Fibroblast of skin of right quadriceps (primary cell): Measurements from ENCODE around the gene NR2F1-AS1.
A peak's percentile ranks its signal among the peaks of the same experiment; 100 is the strongest.

Experiments used
- DNase-seq: peaks from one replicate; pipeline ENCODE4 v3.0.0-alpha.2; 2013

Gene NR2F1-AS1

GRCh38 chr5:93580927-93581445 is at the start of gene NR2F1-AS1:
Gene NR2F1-AS1 (minus strand): TSS chr5:93581219.
- DNase-seq, result no peak

GRCh38 chr5:93626801-93627200 is 45.8 kb upstream of the NR2F1-AS1 start:
- no peak for DNase-seq

DNA sequence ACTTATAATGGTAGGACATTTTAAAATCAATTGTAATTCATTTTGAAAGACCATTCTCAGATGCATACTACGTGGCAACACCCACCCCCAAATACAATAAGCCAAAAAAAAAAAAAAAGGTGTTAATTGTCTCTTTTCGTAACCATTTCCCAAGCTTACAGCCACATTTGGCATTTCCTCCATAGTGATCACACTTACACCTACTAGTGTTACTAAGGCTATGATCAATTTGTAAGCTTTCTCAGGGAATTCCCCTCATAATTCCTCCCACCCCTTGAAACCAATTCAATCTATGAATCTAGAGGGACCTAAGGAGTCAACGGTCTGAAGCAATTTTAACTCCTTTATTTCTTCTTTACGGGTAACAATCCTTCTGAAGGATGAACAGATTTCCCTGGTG is 42.1 kb upstream of the NR2F1-AS1 start:
- no peak for DNase-seq

- DNase-seq, result peak; percentile 38
Measured at GRCh38 chr5:93622240-93622885, 41.3 kb upstream of the NR2F1-AS1 start.

DNA sequence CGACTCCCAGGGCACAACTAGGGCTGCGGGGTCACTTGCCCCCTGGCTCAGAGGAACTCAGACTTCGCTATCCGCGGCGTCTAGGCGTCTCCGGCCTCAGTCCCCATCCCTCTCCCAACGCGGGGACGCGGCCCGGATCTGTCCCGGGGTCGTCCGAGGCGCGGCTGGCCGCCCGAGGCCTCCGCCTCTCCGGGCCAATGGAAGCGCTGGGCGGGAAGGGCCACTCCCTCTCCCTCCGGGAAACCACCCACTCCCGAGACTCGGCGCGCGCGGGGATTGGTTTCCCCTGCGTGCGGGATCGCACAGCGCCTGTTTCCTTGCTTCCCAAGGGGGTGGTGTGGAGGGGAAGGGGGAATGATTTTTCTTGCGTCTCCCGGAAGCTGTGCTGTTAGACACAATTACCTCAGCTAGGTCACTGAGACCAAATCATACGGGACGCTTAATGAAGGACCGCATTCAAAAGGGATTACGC is 40.3 kb upstream of the NR2F1-AS1 start:
- DNase-seq, result peak; percentile 49

DNA sequence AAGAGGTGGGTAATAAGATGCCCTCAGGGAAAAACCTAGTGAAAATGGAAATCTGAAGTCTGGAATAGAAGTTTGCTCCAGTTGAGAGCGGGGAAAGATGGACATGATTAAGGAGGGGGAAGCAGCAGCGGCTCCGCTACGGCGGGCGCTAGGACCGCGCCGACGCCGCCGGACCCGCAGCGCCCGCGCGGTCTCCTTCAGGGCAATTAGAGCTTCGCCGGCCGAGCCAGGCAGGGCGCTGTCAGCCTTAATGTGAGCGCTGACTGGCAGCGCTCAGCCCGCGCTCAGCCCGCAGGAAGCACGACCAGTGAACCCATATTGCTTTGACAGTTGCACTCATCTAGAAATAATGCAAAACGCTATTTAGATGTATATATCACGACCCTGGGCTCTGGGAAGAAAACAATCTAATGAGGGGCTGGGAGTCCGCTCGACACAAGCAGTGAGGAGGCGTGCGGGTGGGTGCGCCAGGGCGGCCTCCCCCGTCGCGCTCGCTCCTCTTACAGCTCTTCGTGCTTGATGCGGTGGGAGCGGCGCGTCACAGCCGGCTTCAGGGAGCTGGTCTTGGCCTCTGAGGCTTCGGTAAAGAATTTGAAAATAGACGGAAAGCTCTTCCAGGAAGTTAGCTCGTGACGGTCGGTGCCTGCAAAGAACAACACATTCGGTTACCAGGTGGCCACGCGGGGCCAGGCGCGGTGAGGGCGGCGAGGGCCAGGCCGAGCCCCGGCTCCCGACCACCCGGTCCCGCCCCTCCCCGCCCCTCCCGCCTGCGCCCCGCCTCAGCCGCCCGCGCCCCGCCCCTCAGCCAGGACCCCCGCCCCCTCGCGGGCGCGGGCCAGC is 39.7 kb upstream of the NR2F1-AS1 start:
- peak; percentile 58 for DNase-seq

GRCh38 chr5:93616538-93617174 is 35.6 kb upstream of the NR2F1-AS1 start:
- DNase-seq, result no peak

DNA sequence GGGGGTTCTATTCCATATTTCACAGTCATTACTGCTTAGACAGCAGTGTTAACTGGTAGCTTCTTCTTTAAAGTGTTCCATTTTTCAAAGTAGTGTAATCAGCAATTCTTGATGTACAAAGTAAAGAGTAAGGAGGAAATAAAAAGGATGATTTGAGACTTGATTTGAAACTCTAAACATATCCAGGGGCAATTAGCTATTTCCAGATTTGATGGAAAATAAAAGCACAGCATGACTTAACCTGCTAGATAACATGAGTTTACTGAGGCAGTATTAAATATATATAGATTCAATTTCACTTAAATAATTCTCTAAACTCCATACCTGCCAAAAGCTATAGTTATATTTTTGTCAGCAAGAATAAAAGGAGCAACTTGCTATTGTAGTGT is 31.8 kb upstream of the NR2F1-AS1 start:
- DNase-seq, result no peak

- DNase-seq, result no peak
Measured at GRCh38 chr5:93611976-93612854, 31.2 kb upstream of the NR2F1-AS1 start.

DNA sequence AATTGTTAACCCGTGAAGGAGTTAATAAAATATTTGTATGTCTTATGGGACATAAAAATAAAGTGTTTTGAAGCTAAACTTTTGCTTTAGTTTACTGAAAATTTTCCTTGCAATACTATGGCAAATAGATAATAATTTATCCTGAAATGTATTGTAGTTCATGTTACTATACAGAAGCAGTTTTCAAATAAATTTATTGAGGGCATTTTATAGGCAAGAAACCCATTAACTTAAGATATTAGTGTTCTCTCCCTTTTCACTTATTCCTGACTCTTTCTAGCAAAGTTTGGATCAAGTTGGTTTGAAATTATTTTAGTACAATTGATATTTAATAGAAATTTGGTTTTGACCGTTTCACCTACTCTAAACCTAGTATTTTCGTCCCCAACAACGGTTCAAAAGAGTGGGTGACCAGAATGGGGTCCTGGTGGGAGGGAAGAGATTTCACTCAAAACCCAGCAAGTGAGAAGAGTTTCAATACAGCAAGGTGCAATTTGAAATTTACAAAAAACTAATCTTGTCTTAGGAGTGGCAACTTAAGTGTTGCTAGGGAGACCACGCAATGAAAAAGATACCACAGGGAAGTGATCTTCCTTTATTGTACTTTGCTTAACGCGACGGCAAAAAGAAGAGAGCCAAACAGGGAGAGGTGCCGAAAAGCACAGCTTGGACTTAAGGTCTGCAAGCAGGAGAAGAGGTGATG is 30.4 kb upstream of the NR2F1-AS1 start:
- DNase-seq, result no peak

- DNase-seq, result no peak
Measured at GRCh38 chr5:93610581-93611272, 29.7 kb upstream of the NR2F1-AS1 start.

DNA sequence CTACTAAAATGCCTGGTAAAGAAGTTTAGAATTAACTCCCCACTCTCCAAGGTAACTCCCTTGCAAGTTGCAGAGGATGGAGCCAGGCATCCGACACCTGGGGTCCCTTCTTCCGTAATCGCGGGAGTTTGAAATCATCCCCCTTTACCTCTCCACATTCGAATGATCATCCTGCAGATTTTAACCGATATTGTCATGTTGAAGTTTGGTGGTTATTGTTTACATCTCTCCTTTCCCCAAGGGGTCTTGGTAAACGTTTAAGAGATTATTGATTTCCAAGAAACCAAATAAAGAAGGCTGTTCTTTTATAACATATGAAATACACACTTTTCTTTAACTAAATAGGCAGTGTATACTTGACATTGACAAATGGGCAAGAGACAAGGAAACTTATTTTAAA is 28.7 kb upstream of the NR2F1-AS1 start:
- no peak for DNase-seq

- no peak for DNase-seq
Measured at GRCh38 chr5:93608855-93609254, 27.8 kb upstream of the NR2F1-AS1 start.

GRCh38 chr5:93607367-93608258 is 26.6 kb upstream of the NR2F1-AS1 start:
- peak; percentile 51 for DNase-seq

DNA sequence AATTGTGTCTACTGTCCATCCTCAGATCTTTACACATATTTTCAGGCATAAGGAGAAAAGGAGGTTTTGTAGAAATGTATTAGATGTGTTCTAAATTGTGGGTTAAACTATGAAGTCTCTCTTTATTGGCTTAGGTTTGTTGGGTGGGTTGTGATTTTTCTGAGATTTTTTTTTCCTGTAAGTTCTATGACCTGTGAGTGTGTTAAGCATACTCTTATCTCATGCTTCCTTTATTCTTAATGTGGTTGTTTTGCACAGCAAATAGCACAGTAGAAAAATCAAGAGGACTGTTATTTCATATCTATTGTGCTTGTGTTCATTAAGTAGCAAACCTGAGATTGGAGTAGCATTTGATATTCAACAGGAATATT is 25.3 kb upstream of the NR2F1-AS1 start:
- no peak for DNase-seq

GRCh38 chr5:93604644-93605515 is 23.9 kb upstream of the NR2F1-AS1 start:
- no peak for DNase-seq

DNA sequence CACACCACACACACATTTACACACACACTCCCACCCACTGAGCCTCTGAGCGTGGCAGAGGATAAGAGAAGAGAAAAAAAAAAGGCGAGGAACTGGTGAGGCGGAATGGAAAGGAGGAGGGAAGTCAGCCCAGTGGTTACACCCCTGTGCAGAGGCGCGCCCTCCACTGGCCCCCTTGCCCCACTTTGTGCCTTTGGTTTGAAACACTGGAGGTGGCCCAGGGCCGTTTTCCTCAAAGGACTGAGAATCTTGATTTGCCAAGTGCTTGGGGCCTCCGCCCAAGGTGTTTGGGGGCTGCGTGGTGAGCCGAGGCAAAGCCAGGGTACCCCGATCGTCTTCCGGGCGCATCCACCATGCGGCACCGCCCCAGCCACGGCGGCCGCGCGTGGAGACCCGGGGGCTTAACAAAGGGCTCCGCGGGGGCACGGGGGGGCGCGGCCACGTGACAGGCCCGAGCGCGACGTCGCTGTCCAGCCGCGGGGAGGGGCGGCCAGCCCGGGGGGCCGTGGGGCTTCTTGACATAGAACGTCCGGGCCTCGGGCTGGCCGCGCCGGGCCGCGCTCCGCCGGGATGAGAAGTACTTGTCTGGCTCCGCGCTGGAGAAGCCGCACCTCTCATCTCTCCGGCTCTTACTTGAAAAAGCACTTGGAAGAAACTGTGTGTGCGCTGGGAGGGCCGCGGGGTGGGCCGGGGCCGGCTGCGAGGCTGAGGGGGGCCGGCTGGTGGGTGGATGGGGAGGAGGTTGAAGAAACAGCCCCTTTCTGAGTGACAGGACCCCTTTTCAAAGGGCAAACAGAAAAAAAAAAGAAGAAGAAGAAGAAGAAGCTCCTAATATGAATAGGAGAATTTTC is 23.0 kb upstream of the NR2F1-AS1 start:
- DNase-seq, result peak; percentile 19
